RWPE1 (cell line): ENCODE data around the gene SHFL.

Experiments
- CTCF ChIA-PET: fragments of 350-600 bp; sonication (Branson Sonifier 250); formaldehyde crosslinking; extraction: SDS; loops from one replicate; lab custom pipeline; 2021; lab: Yijun Ruan, JAX
- POLR2A ChIA-PET: fragments of 400-600 bp; formaldehyde crosslinking; extraction: SDS; loops from one replicate; lab custom pipeline; 2020; ENCODE audit warnings: antibody characterized with exemption; ENCODE audit not compliant: low non-redundant PET; lab: Yijun Ruan, JAX
- DNase-seq: peaks from one replicate; pipeline ENCODE4 v3.0.0; 2012; ENCODE audit warnings: low spot score
- H3K27ac ChIP-seq: fragments of 450-650 bp; 2 replicates; pipeline ENCODE4 v1.5.1; 2017
- TF ChIP-seq, protein P1 (sequence below): fragments of 450-650 bp; conservative IDR thresholded peaks from 2 replicates; pipeline ENCODE4 v1.5.1; 2017; ENCODE audit warnings: low read depth, mild to moderate bottlenecking

The SHFL gene

DNA sequence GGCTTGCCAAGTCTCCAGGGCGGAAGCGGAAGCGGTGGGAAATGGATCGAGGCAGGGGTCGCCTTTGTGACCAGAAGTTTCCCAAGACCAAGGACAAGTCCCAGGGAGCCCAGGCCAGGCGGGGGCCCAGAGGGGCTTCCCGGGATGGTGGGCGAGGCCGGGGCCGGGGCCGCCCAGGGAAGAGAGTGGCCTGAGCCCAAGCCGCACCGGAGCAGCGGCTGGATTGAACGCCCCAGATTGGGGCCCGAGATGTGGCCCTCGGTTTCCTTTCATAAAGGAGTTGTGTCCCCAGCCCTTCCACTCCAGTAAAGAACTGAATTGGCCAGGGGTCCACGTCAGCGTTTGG is 24.8 kb downstream of the SHFL start:
- peak overlapping the region; percentile 73 for H3K27ac ChIP-seq
- ChIA-PET CTCF (no interaction called here), POLR2A (no interaction called here)
- no peak for DNase-seq
- TF ChIP-seq, protein P1, sequence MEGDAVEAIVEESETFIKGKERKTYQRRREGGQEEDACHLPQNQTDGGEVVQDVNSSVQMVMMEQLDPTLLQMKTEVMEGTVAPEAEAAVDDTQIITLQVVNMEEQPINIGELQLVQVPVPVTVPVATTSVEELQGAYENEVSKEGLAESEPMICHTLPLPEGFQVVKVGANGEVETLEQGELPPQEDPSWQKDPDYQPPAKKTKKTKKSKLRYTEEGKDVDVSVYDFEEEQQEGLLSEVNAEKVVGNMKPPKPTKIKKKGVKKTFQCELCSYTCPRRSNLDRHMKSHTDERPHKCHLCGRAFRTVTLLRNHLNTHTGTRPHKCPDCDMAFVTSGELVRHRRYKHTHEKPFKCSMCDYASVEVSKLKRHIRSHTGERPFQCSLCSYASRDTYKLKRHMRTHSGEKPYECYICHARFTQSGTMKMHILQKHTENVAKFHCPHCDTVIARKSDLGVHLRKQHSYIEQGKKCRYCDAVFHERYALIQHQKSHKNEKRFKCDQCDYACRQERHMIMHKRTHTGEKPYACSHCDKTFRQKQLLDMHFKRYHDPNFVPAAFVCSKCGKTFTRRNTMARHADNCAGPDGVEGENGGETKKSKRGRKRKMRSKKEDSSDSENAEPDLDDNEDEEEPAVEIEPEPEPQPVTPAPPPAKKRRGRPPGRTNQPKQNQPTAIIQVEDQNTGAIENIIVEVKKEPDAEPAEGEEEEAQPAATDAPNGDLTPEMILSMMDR, result no peak

DNA sequence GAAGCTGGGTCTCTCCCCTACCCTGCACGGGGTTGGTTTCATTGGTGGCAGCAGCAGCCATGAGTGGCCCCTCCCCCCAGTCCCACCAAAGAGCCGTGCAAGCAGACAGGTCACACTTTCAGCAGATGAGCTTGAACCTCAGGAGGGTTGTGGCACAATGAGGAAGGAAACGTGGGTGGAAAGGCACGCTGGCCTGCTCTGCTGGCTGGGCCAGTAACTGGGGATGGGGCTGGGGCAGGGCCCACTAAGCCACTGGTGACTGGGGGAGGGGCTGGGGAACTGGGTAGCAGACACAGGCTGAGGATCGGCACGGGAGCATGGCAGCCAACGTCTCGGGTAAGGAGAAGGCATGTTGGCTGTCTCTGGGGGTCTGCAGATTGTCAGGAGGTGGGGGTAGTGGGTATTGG is 25.3 kb downstream of the SHFL start, which contains the start of gene P2RY11:
TSS of gene P2RY11 (plus strand) at position 289 of the 407 bp plus-strand sequence. CDS start at position 318, 29 bp downstream.
- H3K27ac ChIP-seq, result peak within 1 kb of the TSS; percentile 73
- DNase-seq, result no peak
- TF ChIP-seq, protein P1, result no peak
- POLR2A ChIA-PET, result interaction anchor here (0.7 kb wide), 1 partner anchor 222 kb away, joined by 4 read pairs; the partner anchor contains the start of gene RAVER1
- CTCF ChIA-PET, result interaction anchor here (0.6 kb wide), 1 partner anchor 180 kb away, joined by 3 read pairs; no protein-coding TSS in a partner anchor

DNA sequence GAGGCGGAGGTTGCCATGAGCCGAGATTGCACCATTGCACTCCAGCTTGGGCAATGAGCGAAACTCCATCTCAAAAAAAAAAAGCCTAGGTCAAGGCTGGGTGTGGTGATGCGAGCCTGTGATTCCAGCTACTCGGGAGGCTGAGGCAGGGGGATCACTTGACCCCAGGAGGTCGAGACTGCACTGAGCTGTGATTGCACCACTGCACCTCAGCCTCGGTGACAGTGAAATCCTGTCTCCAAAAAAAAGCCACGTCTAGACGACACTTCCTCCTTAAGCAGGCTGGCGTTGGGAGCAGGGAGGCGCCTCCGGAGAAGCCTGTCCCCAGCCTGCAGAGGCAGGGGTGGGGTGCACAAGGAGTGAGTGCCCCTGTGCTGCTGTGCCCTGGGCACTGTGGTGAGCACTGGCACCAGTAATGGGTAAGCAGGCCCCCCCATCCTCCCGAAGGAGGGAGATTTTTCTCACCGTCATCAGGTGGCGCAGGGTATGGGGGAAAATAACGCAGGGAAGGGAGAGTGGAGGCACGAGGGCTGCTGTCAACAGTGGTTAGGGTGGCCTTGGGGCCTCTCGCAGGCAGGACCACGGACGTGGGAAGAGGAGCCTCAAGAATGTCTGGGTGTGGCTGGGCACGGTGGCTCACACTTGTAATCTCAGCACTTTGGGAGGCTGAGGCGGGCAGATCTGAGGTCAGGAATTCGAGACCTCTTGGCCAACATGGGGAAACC is 26.1 kb downstream of the SHFL start:
- CTCF ChIA-PET, result interaction anchor here (0.6 to 0.7 kb wide), 3 partner anchors 18 to 284 kb away, joined by 3 to 4 read pairs (median 3); no protein-coding TSS in a partner anchor
- TF ChIP-seq, protein P1, result no peak
- H3K27ac ChIP-seq, result peak overlapping the region; percentile 73

DNA sequence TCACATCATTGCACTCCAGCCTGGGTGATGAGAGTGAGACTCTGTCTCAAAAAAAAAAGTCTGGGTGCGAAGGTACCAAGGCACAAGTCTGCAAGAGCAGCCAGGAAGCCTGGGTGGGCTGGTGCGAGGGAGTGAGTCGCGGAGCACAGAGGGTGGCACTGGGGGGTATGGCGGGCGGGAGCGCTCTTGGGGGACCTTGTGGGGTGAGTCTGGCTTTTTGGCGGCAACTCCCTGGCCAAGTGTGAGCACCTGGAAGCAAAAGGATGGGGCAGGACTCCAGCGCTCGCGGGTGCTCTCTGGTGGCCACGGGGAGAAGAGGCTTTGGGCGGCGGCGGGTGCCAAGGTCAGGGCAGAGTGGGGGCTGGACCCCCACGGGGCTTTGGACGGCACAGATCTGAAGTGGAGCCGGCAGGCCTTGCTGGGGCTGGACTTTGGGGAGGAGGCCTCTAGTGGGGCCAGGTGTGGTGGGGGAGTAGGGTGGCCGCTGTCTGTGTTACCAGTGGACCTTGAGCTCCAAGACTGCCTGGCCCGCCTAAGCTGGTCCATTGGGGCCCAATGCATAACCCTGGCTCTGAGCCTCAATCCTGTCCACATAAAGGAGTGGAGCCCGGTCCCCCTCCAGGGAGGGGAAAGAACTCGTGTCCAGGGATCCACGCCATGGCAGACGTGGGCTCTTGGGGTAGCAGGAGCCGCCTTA is 26.9 kb downstream of the SHFL start:
- DNase-seq, result no peak
- POLR2A ChIA-PET, result no interaction called here
- CTCF ChIA-PET, result interaction anchor here (0.5 to 0.7 kb wide), 5 partner anchors 9 to 285 kb away, joined by 3 to 4 read pairs (median 3); no protein-coding TSS in a partner anchor
- peak overlapping the region; percentile 73 for H3K27ac ChIP-seq
- TF ChIP-seq, protein P1, result peak; percentile 69

More for the DNA sequence above, 26.1 kb downstream of the SHFL start:
- DNase-seq, result no peak
- POLR2A ChIA-PET, result interaction anchor here (0.7 kb wide), 1 partner anchor 221 kb away, joined by 4 read pairs; the partner anchor contains the start of gene RAVER1

DNA sequence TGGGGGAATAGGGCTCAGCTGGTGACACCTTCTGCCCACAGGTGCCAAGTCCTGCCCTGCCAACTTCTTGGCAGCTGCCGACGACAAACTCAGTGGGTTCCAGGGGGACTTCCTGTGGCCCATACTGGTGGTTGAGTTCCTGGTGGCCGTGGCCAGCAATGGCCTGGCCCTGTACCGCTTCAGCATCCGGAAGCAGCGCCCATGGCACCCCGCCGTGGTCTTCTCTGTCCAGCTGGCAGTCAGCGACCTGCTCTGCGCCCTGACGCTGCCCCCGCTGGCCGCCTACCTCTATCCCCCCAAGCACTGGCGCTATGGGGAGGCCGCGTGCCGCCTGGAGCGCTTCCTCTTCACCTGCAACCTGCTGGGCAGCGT is 27.5 kb downstream of the SHFL start:
- TF ChIP-seq, protein P1, result no peak
- CTCF ChIA-PET, result interaction anchor here (0.5 kb wide), 1 partner anchor 193 kb away, joined by 3 read pairs; no protein-coding TSS in a partner anchor
- DNase-seq, result no peak
- POLR2A ChIA-PET, result no interaction called here
- H3K27ac ChIP-seq, result peak overlapping the region; percentile 73

DNA sequence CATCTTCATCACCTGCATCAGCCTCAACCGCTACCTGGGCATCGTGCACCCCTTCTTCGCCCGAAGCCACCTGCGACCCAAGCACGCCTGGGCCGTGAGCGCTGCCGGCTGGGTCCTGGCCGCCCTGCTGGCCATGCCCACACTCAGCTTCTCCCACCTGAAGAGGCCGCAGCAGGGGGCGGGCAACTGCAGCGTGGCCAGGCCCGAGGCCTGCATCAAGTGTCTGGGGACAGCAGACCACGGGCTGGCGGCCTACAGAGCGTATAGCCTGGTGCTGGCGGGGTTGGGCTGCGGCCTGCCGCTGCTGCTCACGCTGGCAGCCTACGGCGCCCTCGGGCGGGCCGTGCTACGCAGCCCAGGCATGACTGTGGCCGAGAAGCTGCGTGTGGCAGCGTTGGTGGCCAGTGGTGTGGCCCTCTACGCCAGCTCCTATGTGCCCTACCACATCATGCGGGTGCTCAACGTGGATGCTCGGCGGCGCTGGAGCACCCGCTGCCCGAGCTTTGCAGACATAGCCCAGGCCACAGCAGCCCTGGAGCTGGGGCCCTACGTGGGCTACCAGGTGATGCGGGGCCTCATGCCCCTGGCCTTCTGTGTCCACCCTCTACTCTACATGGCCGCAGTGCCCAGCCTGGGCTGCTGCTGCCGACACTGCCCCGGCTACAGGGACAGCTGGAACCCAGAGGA is 28.0 kb downstream of the SHFL start:
- DNase-seq, result no peak
- TF ChIP-seq, protein P1, result no peak
- ChIA-PET POLR2A (interaction anchor here (0.6 kb wide), 2 partner anchors 14 to 89 kb away, joined by 6 to 15 read pairs; no protein-coding TSS in a partner anchor), CTCF (no interaction called here)
- peak overlapping the region; percentile 73 for H3K27ac ChIP-seq
